GM12875 (cell line): ENCODE results near the gene ANO2.

Source experiments
- H3K4me3 ChIP-seq: one replicate; pipeline ENCODE4 v1.5.1; 2011; ENCODE audit warnings: low read depth, low read length, control low read depth
- TF ChIP-seq, protein P1 (sequence below): IDR thresholded peaks from 2 replicates; pipeline ENCODE4 v1.5.1; 2011; ENCODE audit warnings: low read depth, mild to moderate bottlenecking, control low read depth, inconsistent platforms, low read length, moderate library complexity, borderline replicate concordance; ENCODE audit not compliant: insufficient read depth

The ANO2 gene

DNA sequence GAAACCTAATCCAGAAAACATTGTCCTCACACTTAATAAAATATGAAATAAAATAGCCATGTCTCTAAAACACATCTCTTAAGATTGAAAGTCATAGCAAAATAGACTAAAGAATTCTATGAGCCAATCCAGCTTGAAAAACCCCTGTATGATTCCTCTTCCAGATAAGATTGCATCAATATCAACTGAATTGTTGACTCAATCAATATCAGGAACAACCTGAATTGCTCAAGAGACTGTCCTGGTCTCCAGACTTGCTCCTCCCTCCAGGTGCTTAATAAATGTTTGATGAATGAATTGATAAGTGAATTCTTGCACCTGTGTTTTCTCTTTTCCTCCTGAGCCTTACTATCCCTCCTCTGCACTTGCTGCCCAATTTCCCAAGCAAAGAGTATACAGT is 351.1 kb downstream of the ANO2 start:
- no peak overlapping the region for H3K4me3 ChIP-seq

DNA sequence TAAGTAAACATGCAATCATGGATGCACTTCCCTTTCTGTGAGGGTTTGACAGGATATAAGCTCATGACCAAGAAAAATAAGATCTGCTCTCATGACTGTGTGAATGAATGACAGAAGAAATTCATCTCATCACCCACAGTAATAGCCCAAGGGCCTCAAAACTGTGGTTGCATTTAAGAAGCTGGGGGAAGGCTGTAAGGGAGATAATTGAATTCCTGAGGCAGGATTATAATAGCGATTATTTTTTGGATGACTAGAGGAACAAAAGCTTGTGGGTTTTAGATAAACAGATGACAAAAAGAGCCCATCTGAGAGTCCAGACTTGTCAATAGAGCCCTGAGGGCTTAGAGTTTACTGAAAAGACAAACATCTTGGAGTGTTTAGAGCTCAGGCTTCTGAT is 352.0 kb downstream of the ANO2 start:
- H3K4me3 ChIP-seq: no peak overlapping the region
- TF ChIP-seq, protein P1, sequence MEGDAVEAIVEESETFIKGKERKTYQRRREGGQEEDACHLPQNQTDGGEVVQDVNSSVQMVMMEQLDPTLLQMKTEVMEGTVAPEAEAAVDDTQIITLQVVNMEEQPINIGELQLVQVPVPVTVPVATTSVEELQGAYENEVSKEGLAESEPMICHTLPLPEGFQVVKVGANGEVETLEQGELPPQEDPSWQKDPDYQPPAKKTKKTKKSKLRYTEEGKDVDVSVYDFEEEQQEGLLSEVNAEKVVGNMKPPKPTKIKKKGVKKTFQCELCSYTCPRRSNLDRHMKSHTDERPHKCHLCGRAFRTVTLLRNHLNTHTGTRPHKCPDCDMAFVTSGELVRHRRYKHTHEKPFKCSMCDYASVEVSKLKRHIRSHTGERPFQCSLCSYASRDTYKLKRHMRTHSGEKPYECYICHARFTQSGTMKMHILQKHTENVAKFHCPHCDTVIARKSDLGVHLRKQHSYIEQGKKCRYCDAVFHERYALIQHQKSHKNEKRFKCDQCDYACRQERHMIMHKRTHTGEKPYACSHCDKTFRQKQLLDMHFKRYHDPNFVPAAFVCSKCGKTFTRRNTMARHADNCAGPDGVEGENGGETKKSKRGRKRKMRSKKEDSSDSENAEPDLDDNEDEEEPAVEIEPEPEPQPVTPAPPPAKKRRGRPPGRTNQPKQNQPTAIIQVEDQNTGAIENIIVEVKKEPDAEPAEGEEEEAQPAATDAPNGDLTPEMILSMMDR: no peak

More for the DNA sequence above, 351.1 kb downstream of the ANO2 start:
- TF ChIP-seq, protein P1: no peak

DNA sequence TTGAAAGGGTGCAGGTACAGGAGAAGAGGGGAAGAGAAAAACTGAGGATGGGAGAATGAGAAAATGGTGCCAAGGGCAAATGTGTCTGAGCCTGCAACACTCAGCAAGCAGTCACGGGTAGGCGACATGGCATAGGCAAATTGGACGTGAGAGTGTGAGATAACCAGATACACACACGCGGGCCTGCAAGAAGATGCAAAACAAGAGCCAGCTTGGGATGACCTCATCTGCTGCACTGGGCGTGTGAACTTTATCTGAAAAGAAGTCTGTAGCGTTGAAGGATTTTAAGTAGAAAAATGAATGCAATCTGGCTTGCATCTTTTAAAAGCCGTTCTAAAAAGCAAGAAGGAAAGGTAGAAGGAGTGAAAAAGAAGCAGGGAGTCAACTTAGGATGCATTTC is 352.7 kb downstream of the ANO2 start:
- no peak overlapping the region for H3K4me3 ChIP-seq
- TF ChIP-seq, protein P1: no peak

DNA sequence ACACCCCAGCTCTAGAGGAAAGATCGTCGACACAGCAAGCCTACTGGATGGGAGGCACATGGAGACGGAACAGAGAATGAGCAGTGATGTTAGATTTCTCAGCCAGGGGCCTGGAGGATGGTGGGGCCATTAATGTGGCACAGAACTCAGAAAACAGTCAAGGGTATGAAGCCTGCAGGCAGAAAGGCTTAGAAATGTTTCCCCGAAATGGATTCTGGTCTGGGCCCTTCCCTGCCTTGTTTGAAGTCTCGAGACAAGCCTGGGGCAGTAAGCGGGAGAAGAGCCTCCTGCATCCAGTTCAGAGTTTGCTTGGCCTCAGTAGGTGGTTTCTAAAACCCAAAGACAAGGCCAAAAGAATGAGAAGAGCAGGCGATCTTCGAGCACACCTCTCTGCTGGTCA is 354.7 kb downstream of the ANO2 start:
- H3K4me3 ChIP-seq: no peak overlapping the region
- TF ChIP-seq, protein P1: no peak

DNA sequence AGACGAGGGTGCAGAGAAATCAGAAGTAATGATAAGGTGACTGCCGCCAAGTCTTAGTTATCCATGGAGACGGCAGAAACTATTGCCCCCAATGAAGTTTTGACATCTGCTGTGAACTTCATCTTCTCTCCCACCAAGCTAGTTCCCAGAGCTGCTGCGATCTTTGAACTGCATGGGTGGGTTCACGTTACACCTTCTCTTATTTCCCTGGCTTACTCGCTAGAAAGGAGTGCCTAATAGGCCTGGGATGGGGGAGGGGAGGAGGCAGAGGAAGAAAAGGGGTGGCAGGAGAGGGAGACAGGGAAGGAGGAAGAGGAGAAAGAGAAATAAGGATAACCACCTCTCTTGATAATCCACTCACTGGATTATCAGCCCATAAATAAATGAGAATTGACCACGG is 356.0 kb downstream of the ANO2 start:
- TF ChIP-seq, protein P1: no peak
- no peak overlapping the region for H3K4me3 ChIP-seq

DNA sequence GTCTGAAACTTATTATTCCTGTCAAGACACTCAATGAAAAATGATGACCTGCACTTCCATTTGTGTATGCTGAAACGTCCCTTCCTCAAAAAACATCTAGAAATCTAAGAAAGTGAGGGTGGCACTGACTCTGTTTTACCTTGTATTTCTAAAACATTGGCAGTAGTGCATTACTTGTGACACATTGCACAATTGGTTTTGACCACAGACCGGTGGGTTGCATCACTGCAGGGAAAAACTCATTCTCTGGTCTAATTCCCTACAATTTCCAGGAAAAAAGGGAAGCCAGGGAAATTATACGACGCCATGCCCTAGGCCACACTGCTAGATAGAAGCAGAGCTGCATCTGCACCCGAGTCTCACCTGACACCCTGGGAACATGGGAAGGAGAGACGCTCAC is 356.5 kb downstream of the ANO2 start:
- H3K4me3 ChIP-seq: no peak overlapping the region
- TF ChIP-seq, protein P1: no peak

DNA sequence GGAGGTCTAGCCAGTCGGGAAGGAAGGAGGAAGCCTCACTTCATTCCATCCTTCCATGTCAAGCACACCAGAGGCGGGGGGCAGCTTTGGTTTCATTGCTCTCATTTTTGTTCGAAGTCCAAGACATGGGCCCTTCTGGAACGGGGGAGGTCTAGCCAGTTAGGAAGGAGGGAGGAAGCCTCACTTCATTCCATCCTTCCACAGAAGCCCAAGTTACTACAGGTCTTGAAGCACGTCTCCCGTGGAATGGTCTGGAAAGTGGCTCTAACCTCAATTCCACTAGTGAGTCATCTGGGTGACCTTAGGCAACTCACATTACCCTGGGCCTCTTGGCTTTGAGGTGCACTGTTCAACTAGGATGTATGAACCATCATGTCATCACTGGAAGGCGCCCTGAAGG is 356.9 kb downstream of the ANO2 start:
- TF ChIP-seq, protein P1: no peak
- H3K4me3 ChIP-seq: no peak overlapping the region
